DND-41 (cell line): ENCODE data around the gene SLC17A8.
"Not testable (repeated sequence)": the region's sequence is repeated elsewhere in the genome, so short reads cannot be mapped to it uniquely, and the experiment has no call there.

Experiments used
- ATAC-seq: fragments of 200-7000 bp; cut with Tn5 transposase; 3 replicates; pipeline ENCODE4 v1.9.1; 2021; ENCODE audit warnings: low read depth; ENCODE audit not compliant: insufficient read depth
- DNase-seq: peaks from one replicate; pipeline ENCODE4 v3.0.0-alpha.2; 2020
- H2AFZ ChIP-seq: 2 replicates; pipeline ENCODE4 v1.6.0; 2012; ENCODE audit warnings: low read depth, low read length
- H3K27ac ChIP-seq: 2 replicates; pipeline ENCODE4 v1.5.1; 2012; ENCODE audit warnings: low read length, inconsistent platforms
- H3K27me3 ChIP-seq: fragments of 200-600 bp; sonication (generic); 2 replicates; pipeline ENCODE4 v1.6.0; 2012; ENCODE audit warnings: low read length, mild to moderate bottlenecking, inconsistent platforms; ENCODE audit not compliant: insufficient read depth, poor library complexity
- H3K36me3 ChIP-seq: 2 replicates; pipeline ENCODE4 v1.5.1; 2012; ENCODE audit warnings: low read length, inconsistent platforms; ENCODE audit not compliant: insufficient read depth
- H3K4me1 ChIP-seq: 2 replicates; pipeline ENCODE4 v1.5.1; 2012; ENCODE audit warnings: mild to moderate bottlenecking, low read length; ENCODE audit not compliant: insufficient read depth
- H3K4me2 ChIP-seq: 2 replicates; pipeline ENCODE4 v1.6.0; 2012; ENCODE audit warnings: mild to moderate bottlenecking, moderate library complexity, low read length, inconsistent platforms; ENCODE audit not compliant: insufficient read depth
- H3K4me3 ChIP-seq, 2 experiments: fragments of 200-600 bp in 1 of 2; shearing (Covaris generic) in 1 of 2; 2 replicates each; pipeline ENCODE4 v1.5.1; 2012 to 2016; ENCODE audit warnings: inconsistent platforms in 2 of 2, low read length in 2 of 2, mild to moderate bottlenecking in 2 of 2, low read depth in 1 of 2, moderate library complexity in 1 of 2
- H3K79me2 ChIP-seq: 2 replicates; pipeline ENCODE4 v1.6.0; 2012; ENCODE audit warnings: low read length, inconsistent platforms; ENCODE audit not compliant: insufficient read depth
- H3K9ac ChIP-seq: 2 replicates; pipeline ENCODE4 v1.6.0; 2012; ENCODE audit warnings: low read depth, mild to moderate bottlenecking, inconsistent platforms, low read length, moderate library complexity
- H3K9me3 ChIP-seq: 2 replicates; pipeline ENCODE4 v1.5.1; 2012; ENCODE audit warnings: low read length, moderate library complexity, mild to moderate bottlenecking, inconsistent platforms; ENCODE audit not compliant: insufficient read depth, severe bottlenecking
- H4K20me1 ChIP-seq: 2 replicates; pipeline ENCODE4 v1.6.0; 2012; ENCODE audit warnings: low read length; ENCODE audit not compliant: insufficient read depth
- CTCF ChIP-seq: IDR thresholded peaks from 2 replicates; pipeline ENCODE4 v1.5.1; 2012; ENCODE audit warnings: borderline replicate concordance, low read length, moderate library complexity, mild to moderate bottlenecking; ENCODE audit not compliant: poor library complexity, severe bottlenecking; ENCODE audit errors: extremely low read depth
- EZH2 ChIP-seq: IDR thresholded peaks from 3 replicates; pipeline ENCODE4 v1.6.1; 2012; ENCODE audit warnings: borderline replicate concordance, low read depth, mild to moderate bottlenecking, moderate library complexity, low read length, inconsistent platforms; ENCODE audit not compliant: severe bottlenecking

Gene SLC17A8

DNA sequence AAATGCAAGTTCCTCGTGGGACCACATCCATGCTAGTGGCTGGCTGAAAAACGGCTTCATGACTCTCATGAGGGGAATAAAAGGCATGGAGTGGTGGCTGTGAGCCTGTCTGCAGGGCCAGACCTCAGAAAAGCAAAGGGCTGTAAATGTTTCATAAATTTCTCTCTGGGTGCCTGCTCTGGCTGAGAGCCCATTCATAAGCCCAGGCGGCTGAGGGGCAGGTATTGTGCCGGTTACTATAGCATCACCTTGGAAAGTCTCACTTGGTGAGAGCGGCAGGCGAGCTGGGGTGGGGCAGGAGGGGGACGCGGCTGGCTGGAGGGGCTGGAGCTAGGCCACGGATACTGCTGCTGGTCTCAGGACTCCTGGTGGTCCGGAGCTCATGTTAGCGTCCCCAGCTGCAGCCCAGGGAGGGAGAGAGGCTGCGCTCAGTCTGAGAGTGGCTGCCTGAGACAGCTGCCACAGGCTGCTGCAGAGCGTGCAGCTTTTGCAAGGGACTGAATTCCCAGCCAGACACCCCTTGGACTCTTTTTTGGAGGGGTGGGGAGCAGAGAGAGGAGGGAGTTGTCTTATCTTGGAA is at the start of gene SLC17A8:
TSS of gene SLC17A8 (plus strand) at position 431 of the 580 bp plus-strand sequence. CDS start 318 bp downstream, outside the sequence.
- Histone ChIP-seq H3K27ac (no peak within 1 kb of the TSS), H3K4me1 (no peaks in the 10 kb centered on the region), H2AFZ (no peak within 1 kb of the TSS), H4K20me1 (no peaks in the 10 kb centered on the region), H3K27me3 (peaks cover 10% of the 10 kb centered on the region), H3K9ac (no peak within 1 kb of the TSS), H3K9me3 (no peaks in the 10 kb centered on the region), H3K79me2 (no peaks in the 10 kb centered on the region), H3K4me3 (no peak within 1 kb of the TSS), H3K4me2 (no peak within 1 kb of the TSS), H3K36me3 (no peaks in the 10 kb centered on the region)
- TF ChIP-seq CTCF (no peak), EZH2 (no peak)
- ATAC-seq (no peak), DNase-seq (no peak)

DNA sequence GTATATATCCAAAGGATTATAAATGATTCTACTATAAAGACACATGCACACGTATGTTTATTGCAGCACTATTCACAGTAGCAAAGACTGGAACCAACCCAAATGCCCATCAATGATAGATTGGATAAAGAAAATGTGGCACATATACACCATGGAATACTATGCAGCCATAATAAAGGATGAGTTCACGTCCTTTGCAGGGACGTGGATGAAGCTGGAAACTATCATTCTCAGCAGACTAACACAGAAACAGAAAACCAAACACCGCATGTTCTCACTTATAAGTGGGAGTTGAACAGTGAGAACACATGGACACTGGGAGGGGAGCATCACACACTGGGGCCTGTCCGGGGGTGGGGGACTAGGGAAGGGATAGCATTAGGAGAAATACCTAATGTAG is 48.7 kb upstream of the SLC17A8 start:
- not testable (repeated sequence) for DNase-seq, H3K4me2 ChIP-seq, H3K27ac ChIP-seq, H3K27me3 ChIP-seq, H3K4me3 ChIP-seq, H3K4me1 ChIP-seq, H3K79me2 ChIP-seq, H4K20me1 ChIP-seq, H2AFZ ChIP-seq, H3K9ac ChIP-seq, ATAC-seq, H3K9me3 ChIP-seq
- peaks cover 32% of the 10 kb centered on the region for H3K36me3 ChIP-seq

GRCh38 chr12:100311317-100311716 is 45.6 kb upstream of the SLC17A8 start:
- ATAC-seq (no peak), DNase-seq (no peak)
- Histone ChIP-seq H3K9me3 (no peaks in the 10 kb centered on the region), H3K4me2 (no peak overlapping the region), H3K36me3 (peaks cover 38% of the 10 kb centered on the region), H3K9ac (no peak overlapping the region), H3K27ac (no peak overlapping the region), H3K4me3 (no peak overlapping the region), H4K20me1 (no peaks in the 10 kb centered on the region), H3K27me3 (no peaks in the 10 kb centered on the region), H2AFZ (no peak overlapping the region), H3K4me1 (no peaks in the 10 kb centered on the region), H3K79me2 (no peaks in the 10 kb centered on the region)
- no peak for TF ChIP-seq EZH2
- no peak for TF ChIP-seq CTCF

DNA sequence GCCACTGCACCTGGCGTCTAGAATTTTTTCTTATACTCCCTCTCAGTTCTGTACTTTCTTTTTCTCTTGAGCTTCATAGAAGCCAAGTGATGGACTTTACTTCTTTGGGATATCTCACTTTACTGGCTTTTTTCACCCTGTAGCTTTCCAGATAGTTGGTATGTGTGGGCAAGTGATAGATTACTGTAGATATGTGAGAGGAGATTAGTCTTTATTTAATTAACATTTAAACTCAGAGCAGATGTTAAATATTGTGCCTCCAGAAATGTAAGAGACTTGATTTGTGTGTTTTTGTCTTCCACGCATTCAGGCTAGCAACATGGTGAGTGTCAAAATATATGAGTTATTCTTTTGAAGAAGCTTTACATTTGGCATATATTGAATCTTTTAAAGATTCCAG is 39.5 kb upstream of the SLC17A8 start:
- TF ChIP-seq CTCF (no peak), EZH2 (no peak)
- Histone ChIP-seq H3K27me3 (no peaks in the 10 kb centered on the region), H2AFZ (no peak overlapping the region), H4K20me1 (no peaks in the 10 kb centered on the region), H3K79me2 (no peaks in the 10 kb centered on the region), H3K27ac (no peak overlapping the region), H3K9ac (no peak overlapping the region), H3K4me3 (no peak overlapping the region), H3K4me2 (no peak overlapping the region), H3K4me1 (no peaks in the 10 kb centered on the region), H3K9me3 (no peaks in the 10 kb centered on the region), H3K36me3 (peaks cover 65% of the 10 kb centered on the region)
- no peak for ATAC-seq
- no peak for DNase-seq
